Esophagus squamous epithelium (tissue), 5 donors: ENCODE results near the gene PEX3. TPM values are rescaled to one million over a fixed set of nuclear protein-coding genes. Genes with fewer than 3 reads are reported as not detected.
"Not testable (repeated sequence)": the region's sequence is repeated elsewhere in the genome, so short reads cannot be mapped to it uniquely, and the experiment has no call there.

Experiments used
- DNase-seq: peaks from one replicate; lab custom pipeline; 2025; lab: John Stamatoyannopoulos, UW
- H3K27ac ChIP-seq, 4 donors: fragments of 200-600 bp; sonication (generic); one replicate each; pipeline ENCODE4 v1.5.1; 2016 to 2019; ENCODE audit warnings: mild to moderate bottlenecking in 1 of 4
- H3K27me3 ChIP-seq, 4 donors: fragments of 200-600 bp; sonication (generic); 1 replicate in 3 of 4; 2 replicates in 1 of 4; pipeline versions ENCODE4 v1.5.1 to v1.6.0; 2017 to 2021; ENCODE audit warnings: antibody characterized with exemption in 1 of 4
- H3K36me3 ChIP-seq, 3 donors: fragments of 200-600 bp; sonication (generic); one replicate each; pipeline ENCODE4 v1.5.1; 2016 to 2019
- H3K4me1 ChIP-seq, 3 donors: fragments of 200-600 bp; sonication (generic); one replicate each; pipeline ENCODE4 v1.5.1; 2017 to 2019
- H3K4me3 ChIP-seq, 4 donors: fragments of 200-600 bp; sonication (generic); 1 replicate in 3 of 4; 2 replicates in 1 of 4; pipeline ENCODE4 v1.5.1; 2016 to 2019; ENCODE audit warnings: mild to moderate bottlenecking in 2 of 4, moderate library complexity in 1 of 4
- H3K9me3 ChIP-seq, 3 donors: fragments of 200-600 bp; sonication (generic); one replicate each; pipeline ENCODE4 v1.5.1; 2016 to 2019
- POLR2A ChIP-seq, 4 donors: fragments of 450-650 bp; IDR thresholded peaks; one replicate each; pipeline ENCODE4 v1.6.1; 2017; ENCODE audit warnings: antibody characterized with exemption in 4 of 4, mild to moderate bottlenecking in 4 of 4, moderate library complexity in 3 of 4
- WGBS, 2 donors: methylation state at CpG; one replicate each; pipeline ENCODE4 v1.1.5; 2018; 5-methylcytosine and 5-hydroxymethylcytosine counted together
- intact Hi-C: fragments of 100-400 bp; cut with DNase I; formaldehyde crosslinking; loops from one replicate; pipeline ENCODE4 v1.15.0; 2022
- total RNA-seq, 4 donors: library from RNA; depleted of rRNA; stranded (reverse); fragments of >200 nt; gene quantifications; one replicate each; pipeline ENCODE4 v1.1.0, GENCODE V29; 2016
- TF ChIP-seq, protein P1 (sequence below), 6 experiments: fragments of 450-650 bp in 4 of 6; fragments of 200-600 bp in 2 of 6; sonication (generic) in 2 of 6; IDR thresholded peaks; one replicate each; pipeline ENCODE4 v1.5.1; 2016 to 2019; ENCODE audit warnings: antibody characterized with exemption in 6 of 6, mild to moderate bottlenecking in 4 of 6, moderate library complexity in 4 of 6
- donor health status: DM: yes; HTN: yes; CAD: no.

PEX3 gene
- total RNA-seq, 4 donors from 2014 or later = 17.6 to 27.9 (median 22.3) TPM

GRCh38 chr6:143431226-143431625 is 19.4 kb upstream of the PEX3 start:
- no peaks in the 10 kb centered on the region for H3K9me3 ChIP-seq
- H3K36me3 ChIP-seq = peaks cover 0 to 51% (median 0%) of the 10 kb centered on the region in 3 donors
- WGBS, 2 donors = 40 to 78% methylated on average over 1 of the region's 1 CpG
- TF ChIP-seq POLR2A (IDR thresholded peaks at IDR 0.05) = no peak
- H3K27me3 ChIP-seq = no peaks in the 10 kb centered on the region
- no peak overlapping the region for H3K4me3 ChIP-seq
- no peak for DNase-seq
- no peaks in the 10 kb centered on the region for H3K4me1 ChIP-seq
- intact Hi-C loops = no loop called here
- no peak overlapping the region for H3K27ac ChIP-seq

- Histone ChIP-seq H3K27ac (no peak overlapping the region), H3K4me1 (no peaks in the 10 kb centered on the region), H3K36me3 (peaks cover 0 to 64% (median 0%) of the 10 kb centered on the region in 3 donors), H3K9me3 (no peaks in the 10 kb centered on the region), H3K27me3 (no peaks in the 10 kb centered on the region), H3K4me3 (no peak overlapping the region)
- WGBS, 2 donors = 88 to 94% methylated on average over 4 of the region's 4 CpGs
- intact Hi-C loops = no loop called here
- no peak for DNase-seq
- TF ChIP-seq, protein P1, sequence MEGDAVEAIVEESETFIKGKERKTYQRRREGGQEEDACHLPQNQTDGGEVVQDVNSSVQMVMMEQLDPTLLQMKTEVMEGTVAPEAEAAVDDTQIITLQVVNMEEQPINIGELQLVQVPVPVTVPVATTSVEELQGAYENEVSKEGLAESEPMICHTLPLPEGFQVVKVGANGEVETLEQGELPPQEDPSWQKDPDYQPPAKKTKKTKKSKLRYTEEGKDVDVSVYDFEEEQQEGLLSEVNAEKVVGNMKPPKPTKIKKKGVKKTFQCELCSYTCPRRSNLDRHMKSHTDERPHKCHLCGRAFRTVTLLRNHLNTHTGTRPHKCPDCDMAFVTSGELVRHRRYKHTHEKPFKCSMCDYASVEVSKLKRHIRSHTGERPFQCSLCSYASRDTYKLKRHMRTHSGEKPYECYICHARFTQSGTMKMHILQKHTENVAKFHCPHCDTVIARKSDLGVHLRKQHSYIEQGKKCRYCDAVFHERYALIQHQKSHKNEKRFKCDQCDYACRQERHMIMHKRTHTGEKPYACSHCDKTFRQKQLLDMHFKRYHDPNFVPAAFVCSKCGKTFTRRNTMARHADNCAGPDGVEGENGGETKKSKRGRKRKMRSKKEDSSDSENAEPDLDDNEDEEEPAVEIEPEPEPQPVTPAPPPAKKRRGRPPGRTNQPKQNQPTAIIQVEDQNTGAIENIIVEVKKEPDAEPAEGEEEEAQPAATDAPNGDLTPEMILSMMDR (IDR thresholded peaks at IDR 0.05) = no peak
- no peak for TF ChIP-seq POLR2A (IDR thresholded peaks at IDR 0.05)
Measured at GRCh38 chr6:143432588-143432987, 18.0 kb upstream of the PEX3 start.

GRCh38 chr6:143441010-143441409 is 9.6 kb upstream of the PEX3 start:
- Histone ChIP-seq H3K4me3 (no peak overlapping the region), H3K36me3 (peaks cover 0 to 44% (median 0%) of the 10 kb centered on the region in 3 donors), H3K9me3 (no peaks in the 10 kb centered on the region), H3K27me3 (no peaks in the 10 kb centered on the region), H3K4me1 (no peaks in the 10 kb centered on the region), H3K27ac (no peak overlapping the region)
- 83 to 93% methylated on average over 2 of the region's 2 CpGs for WGBS, 2 donors
- TF ChIP-seq, protein P1 (IDR thresholded peaks at IDR 0.05) = no peak
- no peak for TF ChIP-seq POLR2A (IDR thresholded peaks at IDR 0.05)
- DNase-seq = no peak
- intact Hi-C loops = no loop called here

DNA sequence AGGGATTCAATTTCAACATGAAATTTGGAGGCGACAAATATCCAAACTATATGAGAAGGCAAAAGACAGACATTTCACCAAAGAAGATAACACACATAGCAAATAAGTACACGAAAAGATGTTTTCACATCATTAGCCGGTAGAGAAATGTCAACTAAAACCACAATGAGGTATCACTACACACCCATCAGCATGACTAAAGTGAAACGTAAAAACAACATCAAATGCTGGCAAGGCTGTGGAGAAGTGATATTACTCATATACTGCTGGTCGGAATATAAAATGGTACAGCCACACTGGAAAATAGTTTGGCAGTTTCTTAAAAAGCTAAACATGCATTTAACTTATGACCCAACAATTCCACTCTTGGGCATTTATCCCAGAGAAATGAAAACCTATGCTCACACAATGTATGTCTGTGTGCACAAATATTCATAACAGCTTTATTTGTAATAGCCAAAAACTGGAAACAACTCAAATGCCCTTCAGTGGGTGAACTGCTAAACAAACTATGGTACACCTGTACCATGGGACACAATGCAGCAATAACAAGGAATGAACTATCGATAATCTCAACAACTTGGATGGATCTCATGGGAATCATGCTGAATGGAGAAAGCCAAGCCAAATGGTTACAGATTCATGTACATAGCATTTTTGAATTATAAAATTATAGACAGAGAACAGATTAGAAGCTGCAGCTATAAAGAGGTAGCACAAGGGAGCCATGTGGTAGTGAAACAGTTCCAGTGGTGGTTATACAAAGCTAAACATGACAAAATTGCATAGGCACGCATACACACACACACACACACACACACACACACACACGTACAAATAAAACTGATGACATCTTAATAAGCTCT is 8.7 kb upstream of the PEX3 start:
- Histone ChIP-seq H3K9me3 (no peaks in the 10 kb centered on the region), H3K36me3 (peaks cover 0 to 35% (median 0%) of the 10 kb centered on the region in 3 donors), H3K4me1 (no peaks in the 10 kb centered on the region), H3K27me3 (no peaks in the 10 kb centered on the region), H3K27ac (no peak overlapping the region), H3K4me3 (no peak overlapping the region)
- 79 to 84% methylated on average over 8 of the region's 8 CpGs for WGBS, 2 donors
- TF ChIP-seq, protein P1 (IDR thresholded peaks at IDR 0.05) = no peak
- no peak for TF ChIP-seq POLR2A (IDR thresholded peaks at IDR 0.05)
- DNase-seq = no peak
- intact Hi-C loops = no loop called here

DNA sequence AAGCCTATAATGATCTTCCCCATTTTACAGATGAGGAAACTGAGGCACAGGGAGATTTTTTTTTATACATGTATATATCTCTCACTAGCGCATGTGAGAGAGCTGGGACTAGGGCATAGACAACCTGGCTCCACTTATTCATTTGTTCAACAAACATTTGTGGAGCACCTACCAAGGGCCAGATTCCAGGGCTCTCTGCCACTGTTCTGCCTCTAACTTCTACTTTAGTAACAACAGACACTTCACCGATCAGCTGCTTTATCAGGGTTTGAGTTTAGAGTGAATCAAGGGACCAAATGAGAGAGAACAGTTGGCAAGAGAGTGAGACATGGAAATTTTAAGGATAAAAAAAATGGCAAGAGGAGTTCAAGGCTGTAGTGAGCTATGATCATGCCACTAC is 7.5 kb upstream of the PEX3 start:
- Histone ChIP-seq H3K4me3 (no peak overlapping the region), H3K27me3 (no peaks in the 10 kb centered on the region), H3K4me1 (no peaks in the 10 kb centered on the region), H3K27ac (no peak overlapping the region), H3K9me3 (no peaks in the 10 kb centered on the region), H3K36me3 (peaks cover 0 to 23% (median 0%) of the 10 kb centered on the region in 3 donors)
- TF ChIP-seq, protein P1 (IDR thresholded peaks at IDR 0.05) = no peak
- no peak for TF ChIP-seq POLR2A (IDR thresholded peaks at IDR 0.05)
- DNase-seq = no peak
- WGBS, 2 donors = 92 to 96% methylated on average over 2 of the region's 2 CpGs
- intact Hi-C loops = no loop called here

DNA sequence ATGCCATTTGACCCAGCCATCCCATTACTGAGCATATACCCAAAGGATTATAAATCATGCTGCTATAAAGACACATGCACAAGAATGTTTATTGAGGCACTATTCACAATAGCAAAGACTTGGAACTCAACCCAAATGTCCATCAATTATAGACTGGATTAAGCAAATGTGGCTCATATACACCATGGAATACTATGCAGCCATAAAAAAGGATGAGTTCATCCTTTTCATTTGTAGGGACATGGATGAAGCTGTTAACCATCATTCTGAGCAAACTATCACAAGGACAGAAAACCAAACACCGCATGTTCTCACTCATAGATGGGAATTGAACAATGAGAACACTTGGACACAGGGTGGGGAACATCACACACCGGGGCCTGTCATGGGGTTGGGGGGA is 2.7 kb upstream of the PEX3 start:
- H3K36me3 ChIP-seq, H3K27ac ChIP-seq, intact Hi-C loops, DNase-seq, H3K4me3 ChIP-seq, H3K27me3 ChIP-seq, H3K9me3 ChIP-seq: not testable (repeated sequence)
- H3K4me1 ChIP-seq = peaks cover 0 to 34% (median 13%) of the 10 kb centered on the region in 3 donors
- WGBS, 2 donors = 100% methylated on average over 2 of the region's 2 CpGs
